NAMALWA (cell line): ENCODE measurements around the gene EPS8L3.
"Not testable (repeated sequence)": the region's sequence is repeated elsewhere in the genome, so short reads cannot be mapped to it uniquely, and the experiment has no call there.

Experiments used
- DNase-seq: peaks from one replicate; pipeline ENCODE4 v3.0.0-alpha.2; 2015; ENCODE audit warnings: low spot score

The EPS8L3 gene, protein sequence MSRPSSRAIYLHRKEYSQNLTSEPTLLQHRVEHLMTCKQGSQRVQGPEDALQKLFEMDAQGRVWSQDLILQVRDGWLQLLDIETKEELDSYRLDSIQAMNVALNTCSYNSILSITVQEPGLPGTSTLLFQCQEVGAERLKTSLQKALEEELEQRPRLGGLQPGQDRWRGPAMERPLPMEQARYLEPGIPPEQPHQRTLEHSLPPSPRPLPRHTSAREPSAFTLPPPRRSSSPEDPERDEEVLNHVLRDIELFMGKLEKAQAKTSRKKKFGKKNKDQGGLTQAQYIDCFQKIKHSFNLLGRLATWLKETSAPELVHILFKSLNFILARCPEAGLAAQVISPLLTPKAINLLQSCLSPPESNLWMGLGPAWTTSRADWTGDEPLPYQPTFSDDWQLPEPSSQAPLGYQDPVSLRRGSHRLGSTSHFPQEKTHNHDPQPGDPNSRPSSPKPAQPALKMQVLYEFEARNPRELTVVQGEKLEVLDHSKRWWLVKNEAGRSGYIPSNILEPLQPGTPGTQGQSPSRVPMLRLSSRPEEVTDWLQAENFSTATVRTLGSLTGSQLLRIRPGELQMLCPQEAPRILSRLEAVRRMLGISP

DNA sequence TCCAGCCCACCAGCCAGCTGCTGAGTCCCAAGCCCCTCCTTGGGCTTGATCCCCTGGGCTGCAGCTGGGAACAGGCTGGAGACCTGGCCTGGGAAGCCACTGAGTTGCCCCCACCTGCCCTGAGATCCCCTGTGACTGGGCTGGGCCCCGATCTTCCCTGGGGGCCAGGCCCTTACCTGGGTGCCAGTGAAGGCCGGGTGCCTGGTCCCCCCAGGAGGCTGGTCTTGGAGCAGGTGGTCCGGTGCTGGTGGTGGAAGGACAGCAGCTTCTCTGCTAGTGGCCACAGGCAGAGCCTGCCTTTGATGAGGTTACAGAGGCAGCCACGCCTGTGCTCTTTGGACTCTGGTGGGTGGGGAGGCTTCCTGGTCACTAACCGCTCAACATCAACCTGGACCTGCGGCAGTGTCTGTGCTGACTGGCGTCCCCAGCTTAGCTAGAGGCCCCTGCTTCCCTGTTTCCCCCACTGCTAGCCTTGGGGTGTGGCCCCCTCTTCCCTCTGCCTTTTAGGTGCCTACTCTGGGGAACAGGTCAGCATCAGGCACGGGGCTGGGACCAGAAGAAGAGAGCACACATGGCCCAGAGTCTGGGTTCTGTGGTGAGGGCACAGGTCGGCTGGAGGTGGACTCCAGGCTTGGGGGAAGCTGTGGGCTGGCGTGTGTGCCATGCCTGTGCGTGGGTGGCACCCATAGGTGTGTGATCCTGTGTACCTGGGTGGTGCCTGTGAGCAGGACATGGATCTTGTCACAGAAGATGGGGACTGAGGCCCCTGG is at the start of gene EPS8L3:
Gene EPS8L3, minus strand, starts transcription at position 278 of the 770 bp plus-strand sequence. CDS start 2,174 bp downstream, outside the sequence.
- DNase-seq, result no peak

- no peak for DNase-seq
Observed at GRCh38 chr1:109812691-109813393, 49.1 kb upstream of the EPS8L3 start.

GRCh38 chr1:109808703-109809102 is 45.0 kb upstream of the EPS8L3 start:
- DNase-seq, result no peak

DNA sequence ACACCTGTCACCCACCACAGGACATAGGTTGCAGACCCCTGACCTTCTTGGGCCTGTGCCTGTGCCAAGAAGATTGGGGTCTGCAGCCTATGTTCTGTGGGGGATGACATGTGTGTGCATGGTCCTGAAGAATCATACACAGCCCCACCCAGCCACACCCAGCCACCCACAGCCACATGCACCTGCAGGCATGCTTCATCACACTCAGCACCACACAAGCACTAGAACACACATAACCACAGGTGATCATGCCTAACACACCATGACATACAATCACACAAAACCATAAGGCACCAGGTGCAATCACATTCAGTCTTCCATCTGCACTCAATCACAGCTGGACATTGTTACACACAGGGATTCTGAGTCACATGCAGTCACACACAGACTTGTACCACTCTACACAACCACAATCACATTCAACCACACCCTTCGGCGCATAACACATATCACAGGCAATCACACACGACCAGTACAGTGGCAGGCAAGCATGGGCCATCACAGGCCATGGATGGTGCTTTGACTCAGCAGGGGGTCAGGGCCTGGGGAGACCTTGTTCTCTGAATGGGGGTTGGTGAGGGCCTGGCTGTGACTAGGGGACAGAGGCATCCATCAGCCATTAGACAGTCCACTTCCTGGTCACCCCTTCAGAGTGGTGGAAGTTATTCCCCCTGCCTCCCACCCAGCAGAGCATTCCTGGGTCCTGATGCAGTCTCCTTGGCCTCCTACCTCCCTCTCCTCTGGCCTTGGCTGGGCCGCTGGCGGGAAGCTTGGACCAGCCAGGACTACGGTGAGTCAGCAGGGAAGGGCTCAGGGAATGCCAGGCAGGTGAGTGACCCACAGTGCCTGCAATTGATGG is 44.3 kb upstream of the EPS8L3 start:
- DNase-seq, result peak; percentile 45

DNA sequence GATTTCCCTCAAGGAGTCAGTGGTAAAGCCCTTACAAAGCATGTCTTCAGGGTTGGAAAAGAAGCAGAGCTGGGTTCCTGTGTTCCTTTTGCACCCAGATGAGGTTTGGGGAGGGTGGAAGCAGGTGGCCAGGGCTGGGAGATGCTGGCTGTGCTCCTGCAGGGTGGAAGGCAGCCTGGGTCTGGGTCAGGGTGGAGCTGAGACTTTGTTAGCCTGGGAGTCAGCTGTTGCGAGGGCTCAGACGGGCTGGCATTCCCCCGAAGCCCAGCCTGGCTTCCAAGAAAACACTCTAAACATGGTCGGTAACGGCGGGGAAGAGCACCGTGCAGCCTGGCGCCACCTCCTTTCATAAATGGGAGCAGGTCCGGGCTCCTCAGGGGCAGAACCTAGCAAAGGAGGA is 43.7 kb upstream of the EPS8L3 start:
- DNase-seq, result no peak

DNA sequence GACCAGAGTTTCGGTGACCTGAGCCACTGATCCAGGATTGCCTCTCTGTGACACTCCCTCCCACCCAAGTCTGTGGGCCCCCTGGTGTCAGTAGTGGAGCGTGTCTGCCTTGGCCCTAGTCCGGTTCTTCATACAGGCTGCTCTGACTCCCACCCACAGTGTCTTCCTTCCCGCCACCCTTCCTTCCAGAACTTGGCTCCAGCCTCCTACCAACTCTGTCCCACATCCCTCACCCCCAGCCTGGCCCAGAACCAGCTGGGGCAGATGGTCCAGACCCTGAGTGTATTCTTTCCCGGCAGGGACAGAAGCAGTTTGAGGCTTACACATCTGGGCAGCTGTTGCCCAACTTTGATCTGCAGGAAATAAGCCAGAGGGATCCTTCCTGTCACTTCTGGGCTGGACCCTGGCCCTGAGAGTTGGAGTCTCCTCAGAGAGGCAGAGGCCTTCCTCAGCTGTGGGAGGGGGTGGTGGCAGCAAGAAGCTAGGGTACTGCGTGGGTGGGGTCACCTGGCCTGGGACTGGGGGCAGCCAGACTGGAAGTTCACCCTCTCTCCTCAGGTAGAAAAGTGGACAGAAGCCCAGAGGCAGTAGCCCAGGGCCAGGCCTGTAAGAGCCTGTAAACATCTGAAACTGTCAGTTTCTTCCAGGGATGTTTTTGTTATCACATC is 43.1 kb upstream of the EPS8L3 start:
- no peak for DNase-seq

DNA sequence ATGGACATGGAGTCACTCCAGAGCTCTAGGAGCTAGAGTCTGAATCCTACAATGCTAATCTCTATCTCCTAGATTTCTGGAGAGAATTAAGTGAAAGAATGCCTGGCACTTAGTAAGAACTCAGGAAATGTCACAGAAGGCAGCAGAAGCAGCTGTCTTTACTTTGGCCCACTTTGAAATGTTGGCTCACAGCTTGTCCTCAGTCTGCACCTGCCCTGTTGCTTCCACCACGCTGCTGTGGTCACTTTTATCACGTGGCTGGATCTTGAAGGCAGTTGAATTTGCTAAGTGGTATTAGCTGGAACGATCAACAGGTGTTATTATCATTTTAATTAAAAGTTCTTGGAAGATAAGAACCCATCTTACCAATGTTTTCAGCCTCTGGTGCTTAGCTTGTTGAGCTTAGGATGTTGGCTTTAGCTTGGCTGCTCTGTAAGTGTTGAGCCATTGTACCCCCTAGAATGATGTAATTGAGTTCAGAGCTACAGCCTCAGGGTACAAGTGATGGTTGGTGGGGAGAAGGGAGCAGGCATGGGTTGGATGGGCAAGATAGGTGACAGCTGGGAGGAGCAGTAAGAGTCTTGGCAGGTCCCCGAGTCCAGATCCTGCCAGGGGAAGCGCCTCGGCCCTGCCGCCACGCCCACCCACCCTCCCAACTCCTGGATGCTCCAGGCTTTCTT is 41.9 kb upstream of the EPS8L3 start:
- DNase-seq, result peak; percentile 20

GRCh38 chr1:109804660-109805059 is 40.9 kb upstream of the EPS8L3 start:
- DNase-seq, result no peak

DNA sequence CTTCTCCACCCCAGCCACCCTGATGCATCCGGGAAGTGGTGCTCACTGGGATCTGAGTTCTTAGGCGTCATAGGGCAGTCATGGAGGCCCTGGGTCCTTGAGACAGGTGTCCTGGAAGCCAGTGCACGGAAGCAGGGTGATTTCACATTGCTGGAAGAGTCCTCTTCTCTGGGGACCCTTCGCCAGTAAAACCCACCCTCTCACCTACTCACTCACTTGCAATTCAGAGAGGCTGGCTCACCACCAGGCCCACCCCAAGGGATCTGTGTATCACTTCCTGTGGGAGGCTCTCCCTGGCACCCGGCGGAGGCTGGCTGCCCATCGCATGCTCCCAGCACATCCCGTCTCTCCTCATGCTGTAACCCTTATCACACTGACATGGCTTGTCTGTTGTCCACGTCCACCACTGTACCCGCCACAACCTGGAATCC is 40.2 kb upstream of the EPS8L3 start:
- no peak for DNase-seq

DNA sequence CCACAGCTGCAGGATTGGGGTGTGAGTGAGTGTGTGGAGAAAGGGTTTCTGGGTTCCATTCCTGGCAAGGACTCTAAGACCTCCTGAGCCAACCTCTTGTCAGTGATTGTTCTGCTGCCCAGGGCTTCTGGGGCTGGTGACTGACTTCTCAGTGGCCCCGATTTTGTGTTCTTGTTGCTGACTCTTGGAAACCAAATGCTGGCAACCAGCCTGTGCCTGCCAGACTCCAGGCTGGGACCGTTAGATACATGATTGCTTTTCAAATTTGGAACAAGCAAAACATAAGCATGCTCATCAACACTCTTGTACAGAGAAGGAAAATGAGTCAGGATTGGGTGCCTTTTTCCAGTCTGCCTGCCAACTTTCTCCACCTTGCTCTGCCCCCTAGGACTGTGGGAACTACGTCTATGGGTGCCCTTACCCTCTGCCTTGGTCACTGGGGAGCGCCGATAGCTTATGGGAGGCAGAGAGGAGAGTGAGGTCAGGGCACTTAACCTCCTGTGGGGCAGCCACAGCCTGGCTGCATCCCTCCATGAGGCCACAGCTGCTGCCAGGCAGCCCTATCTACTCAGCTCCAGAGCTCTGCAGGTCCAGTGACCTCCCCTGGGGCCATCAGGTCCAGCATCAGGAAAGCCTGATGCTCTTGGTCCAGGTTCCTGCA is 39.3 kb upstream of the EPS8L3 start:
- DNase-seq, result no peak

DNA sequence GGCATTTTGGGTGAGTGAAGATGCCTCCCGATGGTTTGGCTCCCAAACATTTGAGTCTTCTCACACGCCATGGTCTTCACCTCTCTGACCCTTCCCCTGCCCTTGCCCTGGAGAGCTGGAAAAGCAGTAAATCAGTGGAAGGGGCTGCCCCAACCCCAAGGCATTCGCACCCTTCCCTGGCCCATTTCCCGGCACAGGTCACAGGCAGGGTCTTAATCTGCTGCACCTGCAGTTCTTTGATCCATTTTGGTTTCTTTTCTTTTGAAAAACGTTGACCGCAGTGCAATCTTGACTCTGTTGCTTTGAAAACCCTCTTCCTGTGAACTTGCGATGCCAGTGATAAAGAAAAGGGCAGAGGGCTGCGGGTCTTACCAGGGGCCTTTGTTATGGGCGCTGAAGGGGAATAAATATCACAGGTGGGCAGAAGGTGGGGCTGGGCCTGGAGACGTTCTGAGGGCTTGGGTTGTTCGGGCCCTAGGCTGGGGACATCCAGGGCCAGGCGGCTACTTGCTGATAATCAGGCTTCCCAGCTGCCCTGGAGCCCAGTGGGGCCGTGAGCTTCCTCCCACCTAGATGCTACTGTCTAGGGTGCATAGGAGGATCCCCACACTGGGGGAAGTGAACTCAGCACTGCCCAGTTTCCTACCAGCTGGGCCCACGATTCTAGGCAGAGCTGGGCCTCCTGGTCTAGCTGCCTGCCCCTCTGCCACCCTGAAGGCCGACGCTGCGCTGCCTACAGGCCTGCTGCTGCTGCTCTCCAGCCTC is 38.6 kb upstream of the EPS8L3 start:
- no peak for DNase-seq

DNA sequence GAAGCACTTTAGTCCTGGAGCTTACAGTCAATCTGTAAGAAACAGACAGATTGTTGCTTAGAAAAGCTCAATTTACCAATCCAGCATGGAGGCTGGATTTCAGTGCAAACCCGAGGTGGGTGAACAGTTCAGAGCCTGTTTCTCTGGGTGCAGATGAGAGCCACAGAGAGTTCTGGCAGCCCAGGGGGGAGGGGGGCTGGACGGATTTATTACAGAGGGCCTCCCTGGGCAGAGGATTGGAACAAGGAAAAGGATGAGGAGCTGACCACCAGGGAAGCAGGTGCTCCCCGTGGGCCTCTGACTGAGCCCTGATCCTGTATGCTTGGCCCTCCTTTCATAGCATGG is 38.0 kb upstream of the EPS8L3 start:
- DNase-seq, result no peak

DNA sequence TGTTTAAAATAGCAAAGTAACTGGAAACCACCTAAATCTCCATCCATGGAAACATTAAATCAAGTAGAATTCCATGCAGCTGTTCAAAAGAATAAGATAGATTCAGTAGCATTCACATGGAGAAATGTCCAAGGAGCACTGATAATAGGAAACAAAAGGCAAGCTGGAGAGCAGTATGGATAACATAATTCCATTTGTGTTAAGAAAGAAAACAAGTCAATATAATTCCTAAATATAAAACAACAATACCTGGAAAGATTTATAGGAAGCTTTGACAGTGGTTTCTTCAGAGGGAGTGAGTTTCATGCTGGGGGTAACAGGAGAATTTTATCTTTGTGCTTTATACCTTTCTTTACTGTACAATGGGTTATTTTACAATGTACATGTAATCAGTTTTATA is 36.6 kb upstream of the EPS8L3 start:
- no peak for DNase-seq

- no peak for DNase-seq
Observed at GRCh38 chr1:109799445-109799844, 35.7 kb upstream of the EPS8L3 start.

DNA sequence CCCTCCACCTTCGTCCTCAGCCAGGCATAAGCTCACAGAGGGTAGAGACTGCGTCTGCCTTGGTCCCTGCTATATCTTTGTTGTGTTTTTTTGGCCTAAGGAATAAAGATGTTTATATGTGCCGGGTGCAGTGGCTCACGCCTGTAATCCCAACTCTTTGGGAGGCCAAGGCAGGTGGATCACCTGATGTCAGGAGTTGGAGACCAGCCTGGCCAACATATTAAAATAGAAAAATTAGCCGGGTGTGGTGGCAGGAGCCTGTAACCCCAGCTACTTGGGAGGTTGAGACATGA is 33.5 kb upstream of the EPS8L3 start:
- not testable (repeated sequence) for DNase-seq

GRCh38 chr1:109796484-109797302 is 33.0 kb upstream of the EPS8L3 start:
- DNase-seq, result no peak

DNA sequence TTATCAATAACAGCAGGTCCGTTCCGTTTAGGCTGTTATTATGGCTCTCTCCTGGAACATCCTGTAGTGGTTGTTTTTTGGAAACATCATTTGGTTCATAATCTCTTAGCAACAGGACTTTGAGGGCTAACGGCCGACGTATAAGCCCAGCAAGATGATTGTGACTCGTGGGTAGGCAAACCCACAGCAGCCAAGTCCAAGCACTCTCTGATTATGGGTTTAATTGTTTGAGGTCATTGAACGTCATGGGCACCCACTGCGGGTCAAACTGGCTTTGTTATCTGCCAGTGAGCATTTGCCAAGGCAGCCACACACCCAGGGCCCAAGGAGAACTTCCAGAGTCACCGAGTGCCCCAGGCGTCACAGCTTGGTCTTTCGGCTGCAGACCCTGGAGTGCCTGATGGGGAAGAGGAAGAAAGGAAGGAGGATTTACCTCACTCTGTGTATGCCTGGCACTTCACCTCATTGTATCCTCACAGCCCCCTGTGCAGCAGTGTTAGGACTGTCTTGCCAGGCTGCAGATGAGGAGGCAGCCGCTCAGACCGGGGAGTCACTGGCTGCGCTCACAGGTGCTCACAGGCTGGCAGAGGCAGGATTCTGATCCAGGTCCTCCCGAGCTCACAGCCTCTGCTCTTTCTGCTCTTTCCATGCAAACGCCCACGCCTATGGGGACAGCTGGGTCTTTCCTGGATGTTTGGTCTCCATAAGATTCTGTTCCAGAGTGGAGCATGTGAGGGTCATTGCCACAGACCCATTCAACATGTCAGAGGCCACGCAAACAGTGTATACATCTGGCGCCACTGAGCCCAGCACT is 30.8 kb upstream of the EPS8L3 start:
- DNase-seq, result no peak
